Coronary artery (tissue), 2 donors: ENCODE data around the gene ZNF573.

Experiments used
- DNase-seq: peaks from one replicate; pipeline ENCODE4 v3.0.0-alpha.2; 2017; ENCODE audit warnings: low spot score
- H3K27ac ChIP-seq, 2 donors: fragments of 200-600 bp; sonication (generic); one replicate each; pipeline ENCODE4 v1.5.1; 2016 to 2019
- H3K4me3 ChIP-seq: fragments of 200-600 bp; sonication (generic); 2 replicates; pipeline ENCODE4 v1.5.1; 2016; ENCODE audit warnings: mild to moderate bottlenecking, moderate library complexity
- CTCF ChIP-seq: fragments of 200-600 bp; sonication (generic); IDR thresholded peaks from one replicate; pipeline ENCODE4 v1.5.1; 2019; ENCODE audit warnings: antibody characterized with exemption

The ZNF573 gene

GRCh38 chr19:37719111-37719926, 60.1 kb downstream of the ZNF573 start, which contains the start of gene ZNF607:
Gene ZNF607, minus strand, starts transcription at chr19:37719761. Its CDS starts 8,143 bp downstream, at chr19:37711618.
- DNase-seq: peak; percentile 88
- peak; percentile 48 for TF ChIP-seq CTCF
- Histone ChIP-seq H3K27ac (peak within 1 kb of the TSS; percentile 71 to 80), H3K4me3 (peak within 1 kb of the TSS; percentile 89)

- Histone ChIP-seq H3K27ac (no peak overlapping the region), H3K4me3 (peak overlapping the region; percentile 89)
- no peak for TF ChIP-seq CTCF
Measured at GRCh38 chr19:37718304-37718703, 61.1 kb downstream of the ZNF573 start.

GRCh38 chr19:37716140-37716539, 63.2 kb downstream of the ZNF573 start:
- no peak for DNase-seq
- no peak for TF ChIP-seq CTCF
- H3K4me3 ChIP-seq: no peak overlapping the region
- no peak overlapping the region for H3K27ac ChIP-seq

More at GRCh38 chr19:37718304-37718703, 61.1 kb downstream of the ZNF573 start:
- DNase-seq: no peak

GRCh38 chr19:37706052-37706605, 73.3 kb downstream of the ZNF573 start:
- TF ChIP-seq CTCF: no peak
- no peak for DNase-seq
- Histone ChIP-seq H3K27ac (no peak overlapping the region), H3K4me3 (no peak overlapping the region)

- H3K4me3 ChIP-seq: no peak overlapping the region
- H3K27ac ChIP-seq: no peak overlapping the region
- TF ChIP-seq CTCF: no peak
- no peak for DNase-seq
Measured at GRCh38 chr19:37699057-37699456, 80.3 kb downstream of the ZNF573 start.

GRCh38 chr19:37698216-37698615, 81.2 kb downstream of the ZNF573 start:
- Histone ChIP-seq H3K4me3 (no peak overlapping the region), H3K27ac (no peak overlapping the region)
- TF ChIP-seq CTCF: no peak
- no peak for DNase-seq
